ENCODE data around the gene ANP32D. TPM values are rescaled to one million over a fixed set of nuclear protein-coding genes. Genes with fewer than 3 reads are reported as not detected.

ANP32D gene
- 0.12 TPM in 1 of 2 replicates, not detected in the other for total RNA-seq

DNA sequence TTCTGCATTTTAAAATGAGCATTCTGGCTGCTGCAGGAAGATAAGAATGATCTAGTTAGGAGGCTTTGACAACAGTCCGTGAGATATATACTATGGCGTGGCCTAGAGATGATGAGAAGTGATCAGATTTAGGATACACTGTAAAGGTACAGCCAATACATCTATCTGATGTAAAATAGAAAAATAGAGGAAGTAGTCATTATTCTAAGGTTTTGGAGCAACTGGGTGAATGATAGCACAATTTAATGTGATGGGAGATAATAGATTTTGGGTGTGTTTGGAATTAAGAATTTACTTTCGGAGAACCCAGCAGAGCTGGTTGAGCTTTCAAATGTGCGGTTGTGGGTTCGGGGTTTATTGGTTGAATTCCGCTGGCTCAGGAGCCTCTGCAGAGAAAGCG is at the start of gene ANP32D:
ANP32D (plus strand) TSS at position 301 of the 400 bp plus-strand sequence. CDS start 106 bp downstream, outside the sequence.

DNA sequence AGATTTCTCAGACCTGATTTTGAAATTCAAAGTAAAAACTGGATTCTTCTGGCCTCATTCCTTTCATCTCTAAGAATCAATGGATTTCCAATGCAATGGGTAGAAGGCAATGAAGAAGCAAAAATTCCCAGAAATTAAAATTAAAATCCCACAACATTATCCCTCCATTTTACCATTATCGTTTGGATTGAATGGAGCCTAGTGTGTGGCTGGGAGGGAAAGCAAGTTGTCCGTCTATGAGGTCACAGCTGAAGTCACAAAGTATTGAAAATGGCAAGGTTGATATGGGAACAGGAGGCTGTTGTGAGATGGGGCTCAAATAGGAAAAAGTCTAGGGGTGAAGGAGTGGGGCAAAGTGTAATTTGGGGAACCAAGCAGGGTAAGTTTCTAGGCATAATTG is 9.8 kb downstream of the ANP32D start, which contains the start of gene C12orf54:
C12orf54 (plus strand) TSS at position 301 of the 400 bp plus-strand sequence. CDS start 799 bp downstream, outside the sequence.

Other genes with a start within 250 kb of the ANP32D start
- 9.6 and 10.9 TPM in 2 replicates for gene ZNF641, start 121.6 kb upstream of the ANP32D start, total RNA-seq
- gene C12orf54, start 9.9 kb downstream of the ANP32D start, total RNA-seq, result not detected in 2 replicates
- not detected in 2 replicates for gene OR8S1, start 53.1 kb downstream of the ANP32D start, total RNA-seq
- not detected in 2 replicates for gene LALBA, start 97.5 kb downstream of the ANP32D start, total RNA-seq
- 34.0 and 37.8 TPM in 2 replicates for gene KANSL2, start 209.7 kb downstream of the ANP32D start, total RNA-seq
- 19.6 and 19.9 TPM in 2 replicates for gene CCNT1, start 244.1 kb downstream of the ANP32D start, total RNA-seq